OCI-LY7 (cell line): ENCODE measurements around the gene NFATC2. TPM values are rescaled to one million over a fixed set of nuclear protein-coding genes. Genes with fewer than 3 reads are reported as not detected.

ENCODE experiments used
- BruUV-seq: library from RNA; stranded (reverse); fragments of 400-500 nt; replicated peaks from 2 replicates; lab custom pipeline; 2021; lab: Mats Ljungman, UMichigan
- CTCF ChIA-PET: fragments of 300-600 bp; sonication (Branson Sonifier 250); formaldehyde crosslinking; loops from one replicate; lab custom pipeline; 2022; ENCODE audit warnings: antibody characterized with exemption; ENCODE audit not compliant: unreplicated experiment; lab: Charles Lee
- POLR2A ChIA-PET: fragments of 300-600 bp; sonication (Branson Sonifier 250); formaldehyde crosslinking; loops from one replicate; lab custom pipeline; 2022; ENCODE audit warnings: antibody characterized with exemption; lab: Charles Lee
- DNase-seq: peaks from one replicate; pipeline ENCODE4 v3.0.0-alpha.2; 2015; ENCODE audit warnings: low spot score
- H2AFZ ChIP-seq: fragments of 200-600 bp; sonication (generic), shearing (Covaris generic); 2 replicates; pipeline ENCODE4 v1.6.1; 2014; ENCODE audit warnings: mild to moderate bottlenecking, antibody characterized with exemption, low read length, moderate library complexity
- H3K27ac ChIP-seq: fragments of 200-600 bp; sonication (generic); 2 replicates; pipeline ENCODE4 v1.5.1; 2014; ENCODE audit warnings: mixed run types, low read depth, mild to moderate bottlenecking, moderate library complexity, low read length, inconsistent platforms; ENCODE audit not compliant: poor library complexity, severe bottlenecking
- H3K36me3 ChIP-seq: fragments of 200-600 bp; sonication (generic); 2 replicates; pipeline ENCODE4 v1.6.1; 2014; ENCODE audit warnings: mild to moderate bottlenecking, antibody characterized with exemption, low read length, moderate library complexity, mixed read lengths; ENCODE audit not compliant: insufficient read depth
- H3K4me1 ChIP-seq: fragments of 200-600 bp; sonication (generic); 2 replicates; pipeline ENCODE4 v1.5.1; 2014; ENCODE audit warnings: mild to moderate bottlenecking, low read length; ENCODE audit not compliant: insufficient read depth, poor library complexity, severe bottlenecking
- H3K4me2 ChIP-seq: fragments of 200-600 bp; sonication (generic); 2 replicates; pipeline ENCODE4 v1.6.1; 2014; ENCODE audit warnings: mild to moderate bottlenecking, low read length
- H3K4me3 ChIP-seq: fragments of 200-600 bp; sonication (generic); 2 replicates; pipeline ENCODE4 v1.5.1; 2014; ENCODE audit warnings: mild to moderate bottlenecking, low read depth, low read length; ENCODE audit not compliant: poor library complexity, severe bottlenecking
- H3K79me2 ChIP-seq: fragments of 200-600 bp; sonication (generic); 2 replicates; pipeline ENCODE4 v1.6.1; 2016; ENCODE audit warnings: low read depth, mild to moderate bottlenecking, low read length, moderate library complexity, mixed read lengths; ENCODE audit not compliant: insufficient read depth
- H3K9me2 ChIP-seq: fragments of 200-600 bp; sonication (generic); 2 replicates; pipeline ENCODE4 v1.6.1; 2016; ENCODE audit warnings: mild to moderate bottlenecking, low read length, mixed read lengths; ENCODE audit not compliant: insufficient read depth
- H3K9me3 ChIP-seq: fragments of 200-600 bp; sonication (generic); 2 replicates; pipeline ENCODE4 v1.6.1; 2014; ENCODE audit warnings: mild to moderate bottlenecking, mixed run types, low read length, mixed read lengths
- H4K20me1 ChIP-seq: fragments of 200-600 bp; sonication (generic); 2 replicates; pipeline ENCODE4 v1.6.1; 2014; ENCODE audit warnings: mild to moderate bottlenecking, antibody characterized with exemption, low read length, moderate library complexity, mixed read lengths; ENCODE audit not compliant: insufficient read depth
- EZH2phosphoT487 ChIP-seq: fragments of 200-600 bp; sonication (generic); IDR thresholded peaks from 2 replicates; pipeline ENCODE4 v1.6.1; 2018; ENCODE audit warnings: low read depth, borderline replicate concordance, mild to moderate bottlenecking, mixed run types, antibody characterized with exemption, low read length, moderate library complexity, mixed read lengths
- intact Hi-C: fragments of 100-400 bp; cut with micrococcal nuclease; formaldehyde crosslinking; loops from one replicate; pipeline ENCODE4 v1.10.0; 2022; ENCODE audit not compliant: unreplicated experiment
- total RNA-seq, 2 experiments: library from RNA; depleted of rRNA in 1 of 2; stranded (reverse); fragments of >200 nt in 1 of 2; shearing (Covaris generic) in 1 of 2; gene quantifications; 2 replicates each; pipeline ENCODE4 v1.2.3, GENCODE V29; 2014 to 2022
- TF ChIP-seq, protein P1 (sequence below): fragments of 200-600 bp; sonication (generic); conservative IDR thresholded peaks from 2 replicates; pipeline ENCODE4 v1.5.1; 2014; ENCODE audit warnings: mild to moderate bottlenecking, antibody characterized with exemption, low read length, moderate library complexity, mixed read lengths

The NFATC2 gene
- total RNA-seq, 2 experiments from 2014 or later: 12.5 to 43.8 TPM

DNA sequence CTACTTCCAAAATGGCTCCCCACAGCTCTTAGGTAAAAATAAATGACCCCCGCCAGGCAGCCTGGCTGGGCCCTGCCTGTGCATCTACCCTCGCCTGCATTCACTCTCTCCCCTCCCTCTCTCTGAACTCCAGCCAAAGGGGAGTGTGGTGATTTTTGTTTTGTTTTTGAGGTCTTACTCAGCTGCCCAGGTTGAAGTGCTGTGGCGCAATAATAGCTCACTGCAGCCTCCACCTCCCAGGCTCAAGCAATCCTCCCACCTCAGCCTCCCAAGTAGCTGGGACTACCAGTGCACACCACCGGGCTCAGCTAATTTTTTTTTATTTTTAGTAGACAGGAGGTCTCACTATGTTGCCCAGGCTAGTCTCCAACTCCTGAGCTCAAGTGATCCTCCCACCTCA is 15.8 kb downstream of the NFATC2 start:
- Histone ChIP-seq H3K4me2 (peak overlapping the region; percentile 84), H3K79me2 (peaks cover 91% of the 10 kb centered on the region), H3K4me1 (peaks cover 71% of the 10 kb centered on the region), H3K27ac (peak overlapping the region; percentile 61), H3K36me3 (peaks cover 35% of the 10 kb centered on the region), H4K20me1 (no peaks in the 10 kb centered on the region), H3K9me2 (no peaks in the 10 kb centered on the region), H2AFZ (0 out of 2 replicates have a peak overlapping the region, but pooled peaks have one; percentile 7), H3K4me3 (peak overlapping the region; percentile 56), H3K9me3 (no peaks in the 10 kb centered on the region)
- no peak for DNase-seq
- intact Hi-C loops: loop anchor here (5.0 kb wide), 1 partner anchor 144 kb away; no protein-coding TSS in a partner anchor
- POLR2A ChIA-PET: interaction anchor here (0.6 to 2.0 kb wide), 11 partner anchors 9 to 1637 kb away, joined by 3 to 9 read pairs (median 4); no protein-coding TSS in a partner anchor
- no TSS peak for BruUV-seq
- no peak for TF ChIP-seq EZH2phosphoT487
- TF ChIP-seq, protein P1, sequence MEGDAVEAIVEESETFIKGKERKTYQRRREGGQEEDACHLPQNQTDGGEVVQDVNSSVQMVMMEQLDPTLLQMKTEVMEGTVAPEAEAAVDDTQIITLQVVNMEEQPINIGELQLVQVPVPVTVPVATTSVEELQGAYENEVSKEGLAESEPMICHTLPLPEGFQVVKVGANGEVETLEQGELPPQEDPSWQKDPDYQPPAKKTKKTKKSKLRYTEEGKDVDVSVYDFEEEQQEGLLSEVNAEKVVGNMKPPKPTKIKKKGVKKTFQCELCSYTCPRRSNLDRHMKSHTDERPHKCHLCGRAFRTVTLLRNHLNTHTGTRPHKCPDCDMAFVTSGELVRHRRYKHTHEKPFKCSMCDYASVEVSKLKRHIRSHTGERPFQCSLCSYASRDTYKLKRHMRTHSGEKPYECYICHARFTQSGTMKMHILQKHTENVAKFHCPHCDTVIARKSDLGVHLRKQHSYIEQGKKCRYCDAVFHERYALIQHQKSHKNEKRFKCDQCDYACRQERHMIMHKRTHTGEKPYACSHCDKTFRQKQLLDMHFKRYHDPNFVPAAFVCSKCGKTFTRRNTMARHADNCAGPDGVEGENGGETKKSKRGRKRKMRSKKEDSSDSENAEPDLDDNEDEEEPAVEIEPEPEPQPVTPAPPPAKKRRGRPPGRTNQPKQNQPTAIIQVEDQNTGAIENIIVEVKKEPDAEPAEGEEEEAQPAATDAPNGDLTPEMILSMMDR: no peak
- CTCF ChIA-PET: no interaction called here

DNA sequence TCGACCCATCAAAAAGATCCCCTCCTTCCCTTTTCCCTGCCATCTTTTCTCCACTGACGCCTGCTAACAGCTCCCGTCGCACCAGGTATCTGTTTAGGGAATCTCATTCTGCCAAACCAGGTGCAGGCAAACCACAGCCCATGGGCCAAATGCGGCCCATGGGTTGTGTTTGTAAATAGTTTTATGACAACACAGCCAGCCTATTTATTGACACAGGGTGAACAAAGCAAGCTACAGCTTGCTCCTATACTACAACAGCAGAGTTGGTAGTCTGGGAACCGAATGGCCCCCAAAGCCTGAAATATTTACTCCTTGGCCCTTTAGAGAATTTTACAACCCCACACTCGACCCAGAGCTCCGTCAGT is 16.4 kb downstream of the NFATC2 start:
- Histone ChIP-seq H3K4me3 (peak overlapping the region; percentile 56), H3K9me3 (no peaks in the 10 kb centered on the region), H3K79me2 (peaks cover 91% of the 10 kb centered on the region), H3K36me3 (peaks cover 40% of the 10 kb centered on the region), H2AFZ (peak overlapping the region; percentile 7; the same call in 1 of the 2 replicates), H4K20me1 (no peaks in the 10 kb centered on the region), H3K4me1 (peaks cover 64% of the 10 kb centered on the region), H3K4me2 (peak overlapping the region; percentile 84), H3K9me2 (no peaks in the 10 kb centered on the region), H3K27ac (peak overlapping the region; percentile 61)
- no peak for TF ChIP-seq EZH2phosphoT487
- TF ChIP-seq, protein P1: no peak
- ChIA-PET CTCF (interaction anchor here (0.6 kb wide), 1 partner anchor 69 kb away, joined by 3 read pairs; no protein-coding TSS in a partner anchor), POLR2A (interaction anchor here (0.6 to 1.8 kb wide), 10 partner anchors 8 to 1637 kb away, joined by 3 to 9 read pairs (median 4); no protein-coding TSS in a partner anchor)
- intact Hi-C loops: loop anchor here (5.0 kb wide), 1 partner anchor 144 kb away; no protein-coding TSS in a partner anchor
- BruUV-seq: no TSS peak
- no peak for DNase-seq
